ENCODE data around the gene KIFBP.
A peak's percentile ranks its signal among the peaks of the same experiment; 100 is the strongest.

Gene KIFBP

DNA sequence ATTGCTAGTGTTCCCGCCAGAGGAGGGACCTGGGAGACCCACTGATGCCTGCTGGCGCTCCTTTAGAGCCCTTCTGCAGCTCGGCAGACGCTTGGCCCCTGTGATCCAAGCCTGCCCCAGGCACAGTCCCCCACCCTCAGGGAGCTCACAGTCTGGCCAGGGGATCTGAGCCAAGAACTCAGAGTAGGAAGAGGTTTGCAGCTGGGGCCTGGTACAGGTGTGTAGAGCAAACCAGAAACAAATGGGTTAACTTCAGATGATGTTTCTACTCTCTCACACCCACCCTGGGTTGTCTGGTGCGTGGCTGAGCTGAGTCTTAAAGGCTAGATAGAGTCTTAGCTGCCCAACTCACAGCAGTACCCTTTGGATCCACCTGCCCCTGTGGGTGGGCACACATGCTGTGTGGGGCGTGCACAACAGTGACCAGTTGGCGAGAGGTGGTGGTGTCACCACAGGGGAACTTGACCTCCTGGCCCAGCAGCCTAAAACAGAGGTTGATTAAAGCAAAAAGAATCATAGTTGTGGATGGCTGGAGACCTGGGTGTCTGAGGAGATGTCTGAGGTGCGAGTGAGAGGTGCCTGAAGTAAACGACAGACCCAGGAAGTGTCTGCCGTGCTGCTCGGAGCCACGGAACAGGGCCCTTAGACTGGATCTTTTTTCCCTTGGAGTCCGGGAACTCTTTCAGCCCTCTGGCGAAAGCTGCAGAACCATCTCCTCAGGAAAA is 68.1 kb downstream of the KIFBP start:
- no peaks in the 10 kb centered on the region for H3K9me3 Mint-ChIP-seq
- H3K4me1 Mint-ChIP-seq, result peaks cover 5% of the 10 kb centered on the region
- H3K36me3 Mint-ChIP-seq (ENCODE audit: low read depth), result no peaks in the 10 kb centered on the region
- no peak overlapping the region for H3K27ac Mint-ChIP-seq
- no peak overlapping the region for H3K4me3 Mint-ChIP-seq
- peaks cover 8% of the 10 kb centered on the region for H3K27me3 Mint-ChIP-seq (ENCODE audit: low read depth)
- TF ChIP-seq, protein P1, sequence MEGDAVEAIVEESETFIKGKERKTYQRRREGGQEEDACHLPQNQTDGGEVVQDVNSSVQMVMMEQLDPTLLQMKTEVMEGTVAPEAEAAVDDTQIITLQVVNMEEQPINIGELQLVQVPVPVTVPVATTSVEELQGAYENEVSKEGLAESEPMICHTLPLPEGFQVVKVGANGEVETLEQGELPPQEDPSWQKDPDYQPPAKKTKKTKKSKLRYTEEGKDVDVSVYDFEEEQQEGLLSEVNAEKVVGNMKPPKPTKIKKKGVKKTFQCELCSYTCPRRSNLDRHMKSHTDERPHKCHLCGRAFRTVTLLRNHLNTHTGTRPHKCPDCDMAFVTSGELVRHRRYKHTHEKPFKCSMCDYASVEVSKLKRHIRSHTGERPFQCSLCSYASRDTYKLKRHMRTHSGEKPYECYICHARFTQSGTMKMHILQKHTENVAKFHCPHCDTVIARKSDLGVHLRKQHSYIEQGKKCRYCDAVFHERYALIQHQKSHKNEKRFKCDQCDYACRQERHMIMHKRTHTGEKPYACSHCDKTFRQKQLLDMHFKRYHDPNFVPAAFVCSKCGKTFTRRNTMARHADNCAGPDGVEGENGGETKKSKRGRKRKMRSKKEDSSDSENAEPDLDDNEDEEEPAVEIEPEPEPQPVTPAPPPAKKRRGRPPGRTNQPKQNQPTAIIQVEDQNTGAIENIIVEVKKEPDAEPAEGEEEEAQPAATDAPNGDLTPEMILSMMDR (IDR thresholded peaks at IDR 0.05; ENCODE audit: unreplicated experiment in 3 of 3), result no peak

- peaks cover 5% of the 10 kb centered on the region for H3K4me1 Mint-ChIP-seq
- no peak overlapping the region for H3K4me3 Mint-ChIP-seq
- H3K27ac Mint-ChIP-seq, result no peak overlapping the region
- H3K36me3 Mint-ChIP-seq (ENCODE audit: low read depth), result no peaks in the 10 kb centered on the region
- H3K9me3 Mint-ChIP-seq, result no peaks in the 10 kb centered on the region
- TF ChIP-seq, protein P1 (IDR thresholded peaks at IDR 0.05; ENCODE audit: unreplicated experiment in 3 of 3), result no peak
- peaks cover 13% of the 10 kb centered on the region for H3K27me3 Mint-ChIP-seq (ENCODE audit: low read depth)
Measured at GRCh38 chr10:69057261-69057950, 68.8 kb downstream of the KIFBP start.

DNA sequence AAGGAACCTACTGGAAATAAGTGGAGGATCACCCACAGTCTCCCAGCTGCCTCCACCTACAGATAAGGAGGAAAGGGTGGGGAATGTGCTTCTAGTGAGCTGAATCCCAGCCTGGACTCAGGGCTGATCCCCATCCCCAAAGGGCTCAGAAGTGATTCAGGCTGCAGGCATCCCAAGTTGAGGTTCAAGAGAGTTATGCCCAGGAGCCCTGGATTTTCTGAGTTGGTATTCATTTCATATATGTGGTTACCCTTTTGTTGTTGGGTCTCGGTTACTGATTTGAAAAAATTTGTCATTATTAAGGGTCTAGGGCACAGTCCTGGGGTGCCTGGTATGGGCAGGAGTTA is 69.3 kb downstream of the KIFBP start:
- Mint-ChIP-seq H3K27ac (no peak overlapping the region), H3K36me3 (ENCODE audit: low read depth) (no peaks in the 10 kb centered on the region), H3K27me3 (ENCODE audit: low read depth) (peaks cover 18% of the 10 kb centered on the region), H3K9me3 (no peaks in the 10 kb centered on the region), H3K4me3 (no peak overlapping the region), H3K4me1 (peaks cover 5% of the 10 kb centered on the region)
- TF ChIP-seq, protein P1 (IDR thresholded peaks at IDR 0.05; ENCODE audit: unreplicated experiment in 3 of 3), result no peak

GRCh38 chr10:69060127-69060798 is 71.7 kb downstream of the KIFBP start:
- H3K4me3 Mint-ChIP-seq, result no peak overlapping the region

DNA sequence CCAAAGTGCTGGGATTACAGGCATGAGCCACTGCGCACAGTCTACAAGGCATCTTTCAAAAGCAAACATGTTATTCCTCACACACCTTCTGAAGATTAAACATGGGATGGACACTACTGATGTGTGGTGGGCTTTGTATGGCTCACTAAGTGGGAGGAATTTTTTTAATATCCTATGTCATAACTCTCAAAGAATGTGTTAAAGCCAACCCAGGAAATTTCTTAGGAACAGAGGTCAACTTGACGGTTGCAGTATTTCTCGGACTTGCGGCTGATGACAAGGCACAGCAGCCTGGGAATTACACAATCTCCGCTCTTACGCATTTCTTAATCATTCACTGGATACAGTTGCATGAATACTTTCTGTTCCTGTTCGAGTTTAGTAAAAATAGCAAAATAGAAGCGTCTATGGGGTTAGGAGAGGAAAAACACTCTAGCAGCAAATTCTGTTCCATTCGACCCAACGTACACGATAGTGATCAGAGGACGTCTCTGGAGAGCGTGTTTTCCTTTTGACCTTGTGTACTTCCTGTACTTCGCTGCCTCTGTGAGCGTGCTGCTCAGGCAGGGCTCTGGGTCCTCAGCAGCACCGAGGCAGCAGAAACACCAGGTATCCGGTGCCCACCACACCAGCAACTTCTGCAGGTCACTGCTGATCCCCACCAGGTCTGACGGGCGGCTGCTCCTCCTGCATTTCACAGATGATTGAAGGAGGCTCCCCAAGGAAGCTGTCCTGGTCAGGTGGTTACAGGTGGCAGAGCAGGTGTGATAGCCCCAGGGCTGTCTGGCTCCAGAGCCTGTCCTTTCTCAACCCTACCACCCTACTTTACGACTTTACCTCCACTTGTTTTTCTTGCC is 72.9 kb downstream of the KIFBP start:
- no peaks in the 10 kb centered on the region for H3K9me3 Mint-ChIP-seq
- TF ChIP-seq, protein P1 (IDR thresholded peaks at IDR 0.05; ENCODE audit: unreplicated experiment in 3 of 3), result no peak
- H3K36me3 Mint-ChIP-seq (ENCODE audit: low read depth), result no peaks in the 10 kb centered on the region
- peaks cover 5% of the 10 kb centered on the region for H3K4me1 Mint-ChIP-seq
- H3K4me3 Mint-ChIP-seq, result peak overlapping the region; percentile 18 to 29 (median 22)
- H3K27ac Mint-ChIP-seq, result peak overlapping the region in 1 of 3 experiments; percentile 59
- peaks cover 31% of the 10 kb centered on the region for H3K27me3 Mint-ChIP-seq (ENCODE audit: low read depth)

More at GRCh38 chr10:69060127-69060798, 71.7 kb downstream of the KIFBP start:
- TF ChIP-seq, protein P1 (IDR thresholded peaks at IDR 0.05; ENCODE audit: unreplicated experiment in 3 of 3), result no peak
- no peaks in the 10 kb centered on the region for H3K9me3 Mint-ChIP-seq
- H3K36me3 Mint-ChIP-seq (ENCODE audit: low read depth), result no peaks in the 10 kb centered on the region
- H3K4me1 Mint-ChIP-seq, result peaks cover 5% of the 10 kb centered on the region
- H3K27ac Mint-ChIP-seq, result no peak overlapping the region
- H3K27me3 Mint-ChIP-seq (ENCODE audit: low read depth), result peaks cover 27% of the 10 kb centered on the region
